ENCODE results near the gene C3orf33.

GRCh38 chr3:155737844-155738460, 68.1 kb downstream of the C3orf33 start:
- TF ChIP-seq POLR2A (IDR thresholded peaks at IDR 0.05) (no peak), POLR2AphosphoS5 (IDR thresholded peaks at IDR 0.05) (no peak), CTCF (IDR thresholded peaks at IDR 0.05) (no peak)

Data from breast epithelium (tissue), 3 donors.